HepG2 (cell line): ENCODE measurements around the gene SMIM43. TPM values are rescaled to one million over a fixed set of nuclear protein-coding genes. Genes with fewer than 3 reads are reported as not detected.

Experiments used
- ARID3A ChIP-seq: IDR thresholded peaks from 2 replicates; pipeline ENCODE4 v1.6.1; 2012; ENCODE audit warnings: low read depth, low read length, improper control_type of control experiment
- ATF3 ChIP-seq: sonication (generic); formaldehyde crosslinking; IDR thresholded peaks from 2 replicates; pipeline ENCODE4 v1.4.0; 2020; ENCODE audit warnings: missing genetic modification reagents
- DRAP1 ChIP-seq: IDR thresholded peaks from 2 replicates; pipeline ENCODE4 v1.6.1; 2016; ENCODE audit warnings: missing genetic modification reagents, missing compliant biosample characterization
- FOSL2 ChIP-seq: sonication (generic); formaldehyde crosslinking; IDR thresholded peaks from 2 replicates; pipeline ENCODE4 v1.4.0; 2020; ENCODE audit warnings: missing genetic modification reagents
- GATAD2A ChIP-seq: IDR thresholded peaks from 2 replicates; pipeline ENCODE4 v1.6.1; 2016
- HNRNPLL ChIP-seq: fragments of 200-400 bp; formaldehyde crosslinking; IDR thresholded peaks from 2 replicates; pipeline ENCODE4 v1.6.1; 2017; ENCODE audit warnings: mild to moderate bottlenecking, low read depth, low read length; ENCODE audit not compliant: poor library complexity, severe bottlenecking
- HOMEZ ChIP-seq: IDR thresholded peaks from 2 replicates; pipeline ENCODE4 v1.6.1; 2016; ENCODE audit warnings: low read depth
- HOXA5 ChIP-seq: sonication (generic); formaldehyde crosslinking; IDR thresholded peaks from 2 replicates; pipeline ENCODE4 v1.4.0; 2020; ENCODE audit warnings: missing genetic modification reagents
- IKZF5 ChIP-seq: IDR thresholded peaks from 2 replicates; pipeline ENCODE4 v1.6.1; 2018; ENCODE audit warnings: missing genetic modification reagents, mild to moderate bottlenecking, missing compliant biosample characterization
- JUN ChIP-seq: sonication (generic); formaldehyde crosslinking; IDR thresholded peaks from 2 replicates; pipeline ENCODE4 v1.4.0; 2020; ENCODE audit warnings: mild to moderate bottlenecking, missing genetic modification reagents
- KDM2A ChIP-seq: sonication (generic); formaldehyde crosslinking; IDR thresholded peaks from 2 replicates; pipeline ENCODE4 v1.4.0; 2020; ENCODE audit warnings: low read depth, missing genetic modification reagents, borderline replicate concordance
- NFKB2 ChIP-seq: sonication (generic); formaldehyde crosslinking; IDR thresholded peaks from 2 replicates; pipeline ENCODE4 v1.4.0; 2020; ENCODE audit warnings: missing genetic modification reagents, borderline replicate concordance
- PATZ1 ChIP-seq: sonication (generic); formaldehyde crosslinking; IDR thresholded peaks from 2 replicates; pipeline ENCODE4 v1.4.0; 2020; ENCODE audit warnings: missing genetic modification reagents
- SMARCC2 ChIP-seq: fragments of 450-650 bp; IDR thresholded peaks from 2 replicates; pipeline ENCODE4 v1.6.1; 2017; ENCODE audit warnings: antibody characterized with exemption, mild to moderate bottlenecking
- TOE1 ChIP-seq: sonication (generic); formaldehyde crosslinking; IDR thresholded peaks from 2 replicates; pipeline ENCODE4 v1.4.0; 2020; ENCODE audit warnings: mild to moderate bottlenecking, missing genetic modification reagents
- U2AF1 ChIP-seq: fragments of 200-400 bp; formaldehyde crosslinking; optimal IDR thresholded peaks from 2 replicates; pipeline ENCODE3; 2017; ENCODE audit warnings: mild to moderate bottlenecking, low read depth, low read length
- ZFP37 ChIP-seq: sonication (generic); formaldehyde crosslinking; IDR thresholded peaks from 2 replicates; pipeline ENCODE4 v1.4.0; 2020; ENCODE audit warnings: missing genetic modification reagents, borderline replicate concordance
- ZNF225 ChIP-seq: sonication (generic); formaldehyde crosslinking; IDR thresholded peaks from 2 replicates; pipeline ENCODE4 v1.4.0; 2020; ENCODE audit warnings: mild to moderate bottlenecking, missing genetic modification reagents
- ZNF331 ChIP-seq: sonication (generic); formaldehyde crosslinking; IDR thresholded peaks from 2 replicates; pipeline ENCODE4 v1.4.0; 2020; ENCODE audit warnings: missing genetic modification reagents
- ZNF552 ChIP-seq: sonication (generic); formaldehyde crosslinking; IDR thresholded peaks from 2 replicates; pipeline ENCODE4 v1.9.0; 2022; ENCODE audit warnings: missing genetic modification reagents, mild to moderate bottlenecking, borderline replicate concordance
- ZNF605 ChIP-seq: sonication (generic); formaldehyde crosslinking; IDR thresholded peaks from 2 replicates; pipeline ENCODE4 v1.8.0; 2022; ENCODE audit warnings: mild to moderate bottlenecking, missing genetic modification reagents
- ZNF768 ChIP-seq: sonication (generic); formaldehyde crosslinking; IDR thresholded peaks from 2 replicates; pipeline ENCODE4 v1.4.0; 2020; ENCODE audit warnings: missing genetic modification reagents
- ZNF792 ChIP-seq: IDR thresholded peaks from 2 replicates; pipeline ENCODE4 v1.6.1; 2016
- ZSCAN20 ChIP-seq: sonication (generic); formaldehyde crosslinking; IDR thresholded peaks from 2 replicates; pipeline ENCODE4 v1.4.0; 2020; ENCODE audit warnings: missing genetic modification reagents, mild to moderate bottlenecking, borderline replicate concordance
- polyA plus RNA-seq, 8 experiments: library from polyadenylated mRNA; depleted of rRNA in 3 of 8; stranded (reverse) in 7 of 8; unstranded in 1 of 8; fragments of >200 nt; fragmentation: Illumina TruSeq in 4 of 8; extraction: Trizol in 4 of 8; gene quantifications; 2 replicates each; pipeline versions ENCODE4 v1.2.1 to v1.2.3, GENCODE V29; 2011 to 2016; ENCODE audit warnings: low read depth in 4 of 8, missing spikeins in 1 of 8, mixed read lengths in 1 of 8; ENCODE audit not compliant: insufficient read depth in 1 of 8
- total RNA-seq, 5 experiments: library from RNA; depleted of rRNA; stranded (reverse); fragments of >200 nt; fragmentation: Illumina TruSeq; extraction: Trizol; gene quantifications; 2 replicates each; pipeline ENCODE4 v1.2.3, GENCODE V29; 2016; ENCODE audit warnings: low read depth in 1 of 5

SMIM43 gene
- total and polyA plus RNA-seq, 2 of the 13 experiments (the other 11 are each of a cell fraction or from before 2014, with no cell fraction given): not detected

GRCh38 chr4:121711263-121712000, 53.5 kb downstream of the SMIM43 start (continued):
- TF ChIP-seq ARID3A (no peak), JUN (0 out of 2 replicates have a peak, but pooled peaks have one; percentile 43), ZNF331 (CRISPR knock-in tag) (peak; percentile 61; the same call in 1 of the 2 replicates), GATAD2A (CRISPR knock-in tag) (0 out of 2 replicates have a peak, but pooled peaks have one; percentile 39), FOSL2 (CRISPR knock-in tag) (peak; percentile 99), HOMEZ (peak; percentile 61; the same call in 1 of the 2 replicates), IKZF5 (CRISPR knock-in tag) (0 out of 2 replicates have a peak, but pooled peaks have one; percentile 31), ATF3 (CRISPR knock-in tag) (peak; percentile 98), U2AF1 (no peak), NFKB2 (CRISPR knock-in tag) (no peak), HOXA5 (no peak), PATZ1 (CRISPR knock-in tag) (peak; percentile 34; the same call in 1 of the 2 replicates), ZNF605 (CRISPR knock-in tag) (peak; percentile 45; the same call in 1 of the 2 replicates), ZSCAN20 (CRISPR knock-in tag) (no peak), ZNF225 (no peak), DRAP1 (CRISPR knock-in tag) (no peak), ZFP37 (no peak), ZNF792 (peak; percentile 52; the same call in 1 of the 2 replicates), ZNF552 (CRISPR knock-in tag) (no peak), HNRNPLL (peak; percentile 86), ZNF768 (CRISPR knock-in tag) (peak; percentile 44; the same call in 1 of the 2 replicates), SMARCC2 (no peak), KDM2A (CRISPR knock-in tag) (peak; percentile 26; the same call in 1 of the 2 replicates), TOE1 (CRISPR knock-in tag) (no peak)
